CD4-positive, alpha-beta T cell treated with Interferon gamma for 1 hour (primary cell): ENCODE measurements around the gene CEP164.

Source experiments
- DNase-seq: peaks from one replicate; pipeline ENCODE4 v3.0.0-alpha.2; 2020

Gene CEP164

DNA sequence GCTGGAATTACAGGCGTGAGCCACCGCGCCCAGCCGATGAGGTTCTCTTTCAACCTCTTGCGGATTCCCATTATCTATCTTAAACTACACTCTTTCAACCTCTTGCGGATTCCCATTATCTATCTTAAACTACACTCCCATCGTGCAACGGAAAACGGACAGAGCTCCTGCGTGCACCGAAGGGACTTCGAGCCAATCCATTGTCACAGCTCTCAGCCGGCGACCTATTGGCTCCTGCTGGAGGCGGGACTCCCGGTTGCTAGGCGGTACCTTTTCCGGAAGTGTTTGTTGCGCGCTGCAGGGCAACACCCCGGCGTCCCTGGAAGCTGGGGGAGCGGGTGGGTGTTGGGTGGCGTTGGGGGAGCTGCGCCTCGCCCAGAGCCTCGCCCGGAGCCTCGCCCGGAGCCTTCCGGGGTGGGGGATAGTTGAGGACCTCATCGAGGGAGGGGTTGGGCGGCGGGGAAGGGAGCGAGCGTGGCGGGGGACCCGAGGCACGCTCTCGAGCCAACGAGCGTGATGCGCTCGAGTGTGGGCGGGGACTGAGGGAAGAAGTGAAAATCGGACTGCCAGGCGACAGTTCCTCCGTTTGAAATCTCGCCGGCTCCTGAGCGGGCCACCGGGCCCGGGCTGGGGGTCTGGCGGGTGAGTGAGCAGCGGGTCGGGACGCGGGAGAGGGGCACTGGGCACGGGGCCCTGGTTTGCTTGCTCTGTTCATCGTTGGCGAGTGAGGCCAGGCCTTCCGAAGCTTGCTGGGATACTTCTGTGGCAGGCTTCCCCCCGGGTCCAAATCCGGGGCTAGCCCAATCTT, at the start of gene CEP164:
TSS of gene CEP164 (plus strand) at position 288 of the 808 bp plus-strand sequence. CDS start 10,733 bp downstream, outside the sequence.
- peak; percentile 95 for DNase-seq

DNA sequence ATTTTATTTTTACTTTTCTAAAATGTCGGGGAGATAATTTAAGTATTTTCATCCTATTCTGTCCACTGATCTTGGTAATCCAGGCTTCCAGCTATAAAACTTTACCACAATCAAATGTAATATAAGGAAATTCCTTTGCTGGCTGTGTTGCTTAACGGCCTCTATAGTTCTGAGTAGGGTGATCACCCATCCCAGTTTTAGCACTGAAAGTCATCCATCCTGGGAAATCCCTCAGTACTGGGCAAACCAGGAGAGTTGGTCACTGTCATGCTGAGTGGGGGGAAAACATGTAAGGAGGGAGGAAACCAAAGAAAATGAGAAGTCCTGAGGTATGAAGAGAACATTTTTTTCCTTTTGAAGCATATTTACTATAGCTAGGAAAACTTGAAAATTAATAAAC, 49.3 kb upstream of the CEP164 start:
- no peak for DNase-seq

DNA sequence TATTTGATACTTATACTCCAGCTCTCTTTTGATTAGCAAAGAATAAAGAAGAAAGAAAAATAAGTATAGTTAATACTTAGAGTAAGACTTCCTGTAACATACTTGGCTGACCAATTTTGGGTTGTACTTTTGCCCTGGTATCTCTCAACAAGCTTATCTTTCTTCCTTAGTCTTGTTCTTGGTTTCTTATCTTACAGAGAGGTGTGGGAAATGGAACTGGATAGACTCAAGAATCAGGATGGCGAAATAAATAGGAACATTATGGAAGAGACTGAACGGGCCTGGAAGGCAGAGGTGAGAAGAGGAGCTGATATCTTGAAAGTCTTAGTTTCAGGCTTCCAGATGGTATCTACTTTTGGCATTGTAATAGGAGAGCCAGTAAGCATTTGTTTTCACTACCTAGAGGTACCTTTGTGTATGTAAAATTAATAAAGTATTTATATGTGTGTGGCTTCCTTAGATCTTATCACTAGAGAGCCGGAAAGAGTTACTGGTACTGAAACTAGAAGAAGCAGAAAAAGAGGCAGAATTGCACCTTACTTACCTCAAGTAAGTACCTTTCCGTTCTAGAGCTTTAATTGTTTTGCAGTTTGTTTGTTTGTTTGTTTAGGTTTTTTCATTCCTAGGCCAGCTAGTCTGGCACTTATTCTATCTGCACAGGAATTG, 47.8 kb upstream of the CEP164 start:
- no peak for DNase-seq

DNA sequence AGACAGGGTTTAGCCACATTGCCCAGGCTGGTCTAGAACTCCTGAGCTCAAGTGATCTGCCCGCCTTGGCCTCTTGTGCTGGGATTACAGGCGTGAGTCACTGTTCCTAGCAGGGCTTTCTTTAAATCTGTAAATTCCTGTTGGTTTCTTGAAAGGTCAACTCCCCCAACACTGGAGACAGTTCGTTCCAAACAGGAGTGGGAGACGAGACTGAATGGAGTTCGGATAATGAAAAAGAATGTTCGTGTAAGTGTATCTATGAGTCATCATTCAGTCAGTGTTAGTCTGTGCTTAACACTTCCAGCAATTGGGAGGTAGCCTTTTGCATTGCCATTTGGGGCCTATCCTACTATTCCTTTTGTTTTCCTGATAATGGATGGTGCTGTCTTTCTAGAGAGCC, 46.5 kb upstream of the CEP164 start:
- no peak for DNase-seq

DNA sequence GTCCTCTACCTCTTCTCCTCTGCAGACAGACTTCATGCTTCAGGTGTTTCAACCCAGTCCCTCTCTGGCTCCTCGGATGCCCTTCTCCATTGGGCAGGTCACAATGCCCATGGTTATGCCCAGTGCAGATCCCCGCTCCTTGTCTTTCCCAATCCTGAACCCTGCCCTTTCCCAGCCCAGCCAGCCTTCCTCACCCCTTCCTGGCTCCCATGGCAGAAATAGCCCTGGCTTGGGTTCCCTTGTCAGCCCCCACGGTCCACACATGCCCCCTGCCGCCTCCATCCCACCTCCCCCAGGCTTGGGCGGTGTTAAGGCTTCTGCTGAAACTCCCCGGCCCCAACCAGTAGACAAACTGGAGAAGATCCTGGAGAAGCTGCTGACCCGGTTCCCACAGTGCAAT, 45.8 kb upstream of the CEP164 start:
- DNase-seq: no peak

DNA sequence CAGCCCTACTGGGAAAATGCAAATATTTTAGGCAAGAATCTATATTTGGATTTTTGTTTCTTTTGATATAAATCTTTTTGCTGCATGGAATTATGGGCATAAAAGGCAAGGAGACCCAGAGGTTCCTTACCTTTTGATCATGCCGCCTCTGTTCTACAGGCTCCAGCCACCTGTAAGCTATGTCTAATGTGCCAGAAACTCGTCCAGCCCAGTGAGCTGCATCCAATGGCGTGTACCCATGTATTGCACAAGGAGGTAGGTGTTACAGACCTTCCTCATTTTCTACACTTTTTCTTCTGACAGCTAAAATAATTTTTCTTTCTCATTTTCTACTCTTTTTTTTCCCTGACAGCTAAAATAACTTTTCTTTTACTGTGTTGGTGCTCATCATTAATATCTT, 44.7 kb upstream of the CEP164 start:
- no peak for DNase-seq

DNA sequence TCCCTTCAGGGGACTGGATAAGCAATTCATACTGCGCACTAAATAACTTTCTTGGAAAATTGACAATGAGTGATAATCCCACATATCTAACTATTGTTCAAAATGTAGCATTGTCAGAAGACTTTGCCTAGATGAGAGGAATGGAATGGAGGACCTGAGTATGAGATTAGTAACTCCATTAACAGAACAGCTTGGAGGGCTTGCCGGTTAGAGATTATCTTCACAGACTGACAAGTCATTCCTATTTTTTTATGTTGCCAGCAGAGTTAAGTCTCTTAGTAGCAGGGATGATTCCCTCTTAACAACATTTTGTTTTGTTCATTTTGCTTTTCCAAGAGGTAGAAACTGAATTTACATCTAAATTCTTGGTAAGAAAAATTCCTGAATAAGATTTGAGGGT, 43.6 kb upstream of the CEP164 start:
- DNase-seq: no peak

DNA sequence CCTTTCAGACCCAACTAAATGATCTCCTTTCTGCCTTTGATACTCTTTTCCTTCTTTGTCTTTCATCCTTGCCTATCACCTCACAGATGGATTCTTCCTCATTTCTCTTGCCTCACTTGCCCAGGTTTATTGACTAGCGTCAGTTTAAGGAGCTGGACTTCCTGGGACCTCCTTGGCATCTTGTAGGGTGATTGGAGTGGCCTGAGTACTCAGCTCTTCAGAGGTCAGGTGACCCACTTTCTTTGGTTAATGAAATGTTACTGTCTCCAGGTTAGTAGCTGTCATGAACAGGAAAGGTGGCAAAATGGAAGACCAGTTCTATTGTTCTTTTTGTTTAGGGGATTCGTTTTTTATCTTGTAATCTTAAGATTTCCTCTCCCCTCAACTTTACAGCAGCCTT, 41.1 kb upstream of the CEP164 start:
- DNase-seq: no peak

DNA sequence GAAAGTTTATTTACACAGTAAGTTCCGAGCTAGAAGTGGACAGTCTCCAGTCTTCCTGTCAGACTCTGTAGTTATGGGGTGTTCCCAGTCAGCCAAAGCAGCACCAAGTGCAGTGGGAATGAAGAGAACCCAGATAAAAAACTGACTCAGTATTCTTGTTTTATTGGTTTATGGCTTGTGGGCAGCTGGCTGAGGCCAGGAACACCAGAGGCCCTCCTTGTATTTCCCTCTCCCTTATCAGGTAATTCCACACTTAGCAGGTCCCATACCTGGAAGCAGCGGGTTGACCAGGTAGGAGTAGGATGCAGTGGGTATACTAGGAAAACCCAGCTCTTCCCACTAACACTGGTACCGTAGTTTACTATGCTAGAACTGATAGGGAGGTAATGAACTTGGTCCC, 40.0 kb upstream of the CEP164 start:
- DNase-seq: no peak

DNA sequence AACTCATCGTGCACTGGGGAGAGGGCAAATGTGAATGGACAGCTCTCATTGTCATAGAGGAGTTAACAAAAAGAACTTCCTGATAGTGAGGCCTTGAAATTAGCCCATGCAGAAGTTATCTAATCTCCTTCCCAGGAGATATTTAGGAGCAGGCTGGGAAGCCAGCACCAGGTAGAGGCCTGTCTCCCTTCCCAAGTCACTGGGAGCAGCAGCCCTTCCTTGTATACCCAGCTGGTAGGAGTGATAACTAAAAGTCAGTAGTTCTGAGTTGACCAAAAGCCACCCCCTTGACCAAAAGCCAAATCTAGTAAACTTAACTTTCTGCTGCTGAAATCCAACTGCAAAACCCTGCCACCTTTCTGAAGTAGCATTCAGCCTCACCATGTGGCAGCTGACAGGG, 37.9 kb upstream of the CEP164 start:
- DNase-seq: no peak

DNA sequence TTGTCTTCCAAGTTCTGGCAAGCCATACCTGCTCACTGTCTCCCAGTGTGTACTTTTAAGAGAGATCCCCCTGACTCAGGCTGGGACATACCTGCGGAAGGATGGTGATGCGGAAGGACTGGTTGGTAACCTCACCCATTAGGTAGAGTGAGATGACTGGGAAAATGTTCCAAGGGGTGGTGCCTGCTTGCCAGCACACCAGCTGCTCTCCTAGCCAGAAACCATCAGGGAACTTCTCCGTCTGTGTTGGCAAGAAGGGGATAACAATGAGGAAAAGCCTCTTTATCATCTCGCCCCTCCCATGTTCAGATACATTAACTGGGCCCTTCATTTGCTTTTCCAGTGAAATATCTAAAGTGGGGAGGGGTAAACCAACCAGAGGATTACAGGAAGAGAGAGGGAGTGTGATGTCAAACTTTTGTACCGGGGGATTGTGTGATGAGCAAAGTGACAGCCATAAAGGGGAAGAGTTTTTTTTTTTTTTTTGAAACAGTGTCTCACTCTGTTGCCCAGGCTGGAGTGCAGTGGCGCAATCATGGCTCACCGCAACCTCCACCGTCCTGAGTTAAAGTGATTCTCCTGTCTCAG, 36.8 kb upstream of the CEP164 start, which contains the start of gene BACE1-AS:
TSS of gene BACE1-AS (plus strand) at position 538 of the 588 bp plus-strand sequence.
- DNase-seq: no peak

DNA sequence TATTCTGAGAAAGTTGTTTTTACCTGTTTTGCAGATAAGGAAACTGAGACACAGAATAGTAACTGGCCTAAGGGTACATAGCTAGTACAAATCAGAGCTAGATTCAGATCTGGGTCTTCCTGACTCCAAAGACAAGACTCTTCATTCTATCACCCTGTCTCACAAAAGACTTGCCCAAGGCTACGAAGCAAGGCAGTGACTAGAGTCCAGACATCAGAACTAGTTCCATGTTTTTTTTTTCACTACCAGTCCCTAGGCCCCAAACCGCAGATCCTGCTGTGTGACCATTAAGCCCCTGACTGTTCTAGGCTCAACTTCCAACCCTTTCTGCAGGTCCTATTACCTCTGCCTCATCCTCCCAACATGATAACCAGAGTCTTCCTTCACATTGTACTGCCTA, 35.0 kb upstream of the CEP164 start:
- no peak for DNase-seq

DNA sequence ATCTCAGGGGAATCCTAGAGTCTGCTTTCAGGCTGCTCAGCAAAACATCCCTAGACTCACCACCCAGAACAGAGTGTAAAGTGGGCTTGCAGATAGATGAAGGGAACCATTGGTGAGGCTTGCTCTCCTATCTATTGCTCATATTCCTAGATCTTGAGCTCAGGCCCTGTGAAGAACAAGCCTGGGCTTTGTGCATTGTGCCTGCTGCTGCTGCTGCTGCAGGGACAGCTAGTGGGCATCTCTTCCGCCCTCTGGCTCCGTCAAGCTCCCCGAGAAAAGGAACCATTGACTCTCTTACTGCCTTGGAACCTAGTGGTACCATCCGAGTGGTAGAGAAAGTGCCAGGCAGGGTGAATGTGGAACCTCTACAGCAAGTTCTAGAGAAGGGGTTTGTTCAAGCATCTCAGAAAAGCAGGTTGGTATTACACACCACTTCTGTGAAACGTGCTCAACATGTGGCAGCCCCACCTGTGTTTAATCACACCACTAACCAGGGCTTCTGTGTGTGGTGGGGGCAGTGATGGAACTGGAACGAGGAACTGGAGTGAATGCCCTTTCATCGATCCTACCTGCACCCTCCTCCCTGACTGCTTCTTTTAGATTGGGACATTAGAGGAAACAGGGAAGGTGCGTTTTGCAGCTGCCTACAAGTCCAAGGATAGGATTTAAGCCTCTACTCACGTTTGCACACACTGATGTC, 32.1 kb upstream of the CEP164 start:
- DNase-seq: no peak

DNA sequence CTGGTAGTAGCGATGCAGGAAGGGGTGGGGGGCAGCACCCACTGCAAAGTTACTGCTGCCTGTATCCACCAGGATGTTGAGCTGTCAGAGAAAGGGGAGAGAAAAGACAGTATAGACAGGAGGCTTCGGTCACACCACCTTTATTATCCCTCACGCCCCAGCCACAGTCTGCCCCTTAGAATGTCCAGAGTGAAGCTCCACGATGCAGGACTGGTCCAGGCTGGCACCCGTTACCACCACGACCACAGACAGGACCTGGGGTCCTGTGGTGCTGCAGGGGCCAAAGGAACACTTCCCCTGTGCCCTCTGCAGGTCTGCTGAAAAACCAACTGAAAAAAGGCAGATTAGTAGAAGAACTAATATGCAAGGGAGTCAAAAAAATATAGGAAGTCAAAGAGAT, 30.8 kb upstream of the CEP164 start:
- no peak for DNase-seq

DNA sequence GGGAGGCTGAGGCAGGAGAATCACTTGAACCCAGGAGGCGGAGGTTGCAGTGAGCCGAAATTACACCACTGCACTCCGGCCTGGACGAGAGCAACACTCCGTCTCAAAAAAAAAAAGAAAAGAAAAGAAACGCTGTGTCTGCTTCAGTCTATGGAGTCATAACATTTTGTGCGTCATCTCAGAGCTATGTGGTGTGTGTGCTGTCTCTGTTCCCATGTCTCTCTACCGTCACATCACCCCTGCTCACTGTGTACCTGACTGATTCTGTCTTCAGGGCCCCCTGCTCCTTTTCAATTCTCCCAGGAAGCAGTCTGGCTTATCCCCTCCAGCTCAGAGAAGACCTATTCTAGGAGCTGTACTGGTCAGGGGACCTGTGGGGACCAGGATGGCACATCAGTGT, 29.5 kb upstream of the CEP164 start:
- no peak for DNase-seq

DNA sequence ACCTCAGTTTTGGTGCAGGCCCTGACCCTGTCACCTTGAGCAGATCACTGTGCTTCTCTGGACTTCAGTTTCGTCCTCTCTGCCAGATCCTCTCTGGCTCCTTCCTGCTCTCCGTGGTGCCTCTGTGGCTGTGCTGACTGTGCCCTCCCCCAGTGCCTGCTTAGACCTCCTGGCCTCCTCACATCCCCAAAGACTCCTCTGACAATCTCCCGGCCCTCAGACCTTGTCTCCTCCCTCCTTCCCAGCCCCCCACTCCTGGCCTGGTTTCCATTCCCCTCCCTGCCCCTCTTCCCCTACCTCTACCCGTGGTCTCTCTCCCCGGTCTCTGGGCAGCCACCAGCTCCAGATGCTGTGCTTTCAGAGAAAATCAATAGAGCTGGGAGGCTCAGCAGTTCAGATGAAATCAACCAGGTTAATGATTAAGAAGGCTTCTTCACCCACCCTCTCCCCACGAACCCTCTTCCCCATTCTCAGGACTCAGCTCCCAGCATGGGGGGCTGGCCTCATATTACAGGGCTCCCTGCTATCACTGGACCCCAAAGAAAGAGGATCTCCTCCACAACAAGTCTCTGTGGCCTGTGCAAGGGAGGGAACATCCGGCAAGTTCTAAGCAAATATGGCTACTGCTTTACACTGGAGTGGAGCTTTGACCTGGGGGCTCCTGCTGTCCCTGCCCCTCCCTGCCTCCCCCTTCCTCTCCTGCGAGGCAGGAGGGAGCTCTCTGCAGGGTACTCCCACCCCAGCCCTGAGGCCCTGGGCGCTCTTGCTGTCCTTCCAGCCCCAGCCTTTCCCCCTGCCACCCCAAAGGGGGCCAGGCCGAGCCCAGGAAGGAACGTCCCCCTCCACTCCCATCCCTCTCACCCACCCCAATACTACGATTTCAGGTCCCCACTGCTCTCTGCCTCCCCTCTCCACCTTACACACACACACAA, 28.0 kb upstream of the CEP164 start:
- DNase-seq: no peak

DNA sequence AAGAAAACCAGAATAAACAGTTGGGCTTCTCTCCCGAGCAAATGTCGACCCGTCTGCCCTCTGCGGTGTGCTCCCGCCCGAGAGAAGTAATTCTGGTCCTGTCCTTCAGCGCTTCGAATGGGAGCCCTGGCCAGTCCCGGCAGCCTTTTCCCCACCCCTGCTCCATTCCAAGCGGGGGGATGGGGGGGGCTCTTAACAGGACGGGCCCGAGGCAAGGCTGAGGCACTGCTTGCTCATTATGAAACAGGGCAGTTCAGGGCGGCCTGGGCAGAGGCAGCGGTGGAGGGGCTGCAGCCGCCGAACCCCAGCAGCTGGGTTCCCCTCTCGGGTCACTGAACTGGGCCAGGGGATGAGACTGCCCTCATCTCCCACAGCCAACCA, 27.4 kb upstream of the CEP164 start:
- no peak for DNase-seq

DNA sequence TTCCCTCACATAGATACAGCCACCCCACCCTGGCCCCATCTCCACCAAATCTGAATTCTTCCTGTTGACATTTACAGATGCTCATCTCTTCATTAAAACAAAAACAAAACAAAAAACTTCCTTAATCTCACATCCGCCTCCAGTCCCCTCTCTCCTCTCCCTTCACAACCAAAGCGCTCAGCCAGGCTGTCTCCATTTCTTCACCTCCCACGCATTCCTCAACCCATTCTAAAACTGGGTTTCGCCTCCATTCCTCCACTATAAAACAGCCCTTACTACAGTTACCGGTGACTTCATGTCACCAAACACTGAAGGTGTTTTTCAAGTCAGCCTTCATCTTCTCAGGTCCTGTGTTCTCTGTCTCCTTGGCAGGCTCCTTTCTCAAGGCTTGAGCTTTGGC, 26.9 kb upstream of the CEP164 start:
- no peak for DNase-seq

DNA sequence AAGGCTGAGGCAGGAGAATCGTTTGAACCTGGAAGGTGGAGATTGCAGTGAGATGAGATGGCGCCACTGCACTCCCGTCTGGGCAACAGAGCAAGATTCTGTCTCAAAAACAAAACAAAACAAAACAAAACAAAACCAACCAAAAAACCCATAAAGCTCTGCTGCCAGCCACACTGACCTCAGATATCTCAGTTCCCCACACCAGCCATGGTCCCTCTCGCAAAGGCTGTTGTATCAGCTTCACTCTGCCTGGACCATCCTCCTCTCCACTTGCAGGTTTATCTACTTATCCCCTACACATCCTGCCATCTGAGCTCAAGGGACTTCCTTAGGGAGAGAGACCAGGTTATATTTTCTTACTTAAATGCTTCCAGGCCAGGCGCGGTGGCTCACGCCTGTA, 25.4 kb upstream of the CEP164 start:
- DNase-seq: no peak

DNA sequence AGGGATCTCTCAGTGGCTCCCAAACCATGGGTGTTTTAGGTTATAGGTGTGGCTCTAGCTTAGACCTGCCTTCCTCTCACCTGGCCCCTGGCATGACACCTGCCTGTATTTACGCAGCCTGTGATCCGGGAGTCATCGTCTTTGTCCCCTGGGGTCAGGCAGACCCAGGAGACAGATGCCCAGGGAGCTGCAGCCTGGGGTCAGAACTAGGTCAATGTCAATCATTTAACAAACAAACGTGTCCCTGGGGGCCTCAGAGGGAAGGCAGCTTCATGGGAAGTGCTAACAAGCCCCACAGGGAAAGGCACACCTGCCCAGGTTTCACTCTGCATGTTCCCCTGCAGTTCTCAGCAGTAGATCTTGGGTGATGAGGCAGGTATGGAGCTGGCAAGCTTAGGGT, 24.6 kb upstream of the CEP164 start:
- DNase-seq: no peak

DNA sequence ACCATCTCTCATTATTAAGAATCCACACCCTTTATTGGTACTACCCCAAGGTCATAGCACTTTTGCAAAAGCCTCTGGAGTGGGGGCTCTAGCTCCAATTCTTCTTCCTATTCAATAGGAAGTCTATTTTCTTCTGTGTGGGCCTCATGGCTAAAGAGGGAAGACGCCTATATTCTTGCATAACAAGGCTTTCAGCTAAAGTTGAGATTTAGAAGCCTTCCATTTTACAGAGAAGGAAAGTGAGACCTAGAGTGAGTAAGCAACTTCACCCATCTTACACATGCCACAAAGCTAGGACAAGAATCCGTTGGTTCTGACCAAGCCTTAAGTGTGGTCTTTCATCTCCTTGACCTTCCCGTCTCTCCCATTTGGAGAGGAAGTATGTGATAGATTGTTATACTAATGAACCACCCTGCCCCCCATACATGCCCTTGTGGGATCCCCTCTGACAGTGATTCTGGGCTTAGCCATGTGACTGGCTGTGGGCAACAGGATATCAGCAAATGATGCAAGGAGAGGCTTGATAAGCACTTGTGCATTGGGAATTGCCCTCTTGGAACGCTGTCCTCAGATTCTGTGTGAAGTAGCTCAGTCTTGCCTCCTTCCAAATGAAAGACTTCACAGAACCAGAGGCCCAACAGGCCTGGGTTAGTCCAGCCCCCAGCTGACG, 23.9 kb upstream of the CEP164 start:
- DNase-seq: no peak

DNA sequence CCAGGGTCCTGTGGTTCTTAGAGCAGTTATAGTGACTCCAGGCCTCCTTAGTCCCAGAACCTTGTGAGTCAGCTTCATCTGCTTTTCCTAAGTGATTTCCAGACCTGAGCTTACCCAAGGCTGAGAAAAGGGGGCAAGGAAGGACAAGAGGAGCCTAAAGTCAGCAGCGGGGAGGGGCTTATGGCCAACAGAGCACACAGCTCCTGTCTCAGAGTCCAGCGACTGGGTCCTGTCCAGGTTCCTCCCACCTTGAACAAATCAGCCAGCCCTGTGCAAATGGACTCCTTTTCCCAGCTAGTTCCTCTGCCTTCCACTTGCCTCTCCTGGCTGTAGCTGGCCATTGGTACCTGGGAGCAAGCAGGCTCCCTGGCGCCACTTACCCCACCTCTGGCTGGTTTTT, 22.5 kb upstream of the CEP164 start:
- no peak for DNase-seq
